A375 (cell line): ENCODE measurements around the gene SNX20. TPM values are rescaled to one million over a fixed set of nuclear protein-coding genes. Genes with fewer than 3 reads are reported as not detected.

Source experiments
- total RNA-seq: library from RNA; depleted of rRNA; stranded (reverse); fragments of >200 nt; shearing (Covaris generic); gene quantifications from 2 replicates; pipeline ENCODE4 v1.2.3, GENCODE V29; 2014; rRNA removed

Gene SNX20, protein sequence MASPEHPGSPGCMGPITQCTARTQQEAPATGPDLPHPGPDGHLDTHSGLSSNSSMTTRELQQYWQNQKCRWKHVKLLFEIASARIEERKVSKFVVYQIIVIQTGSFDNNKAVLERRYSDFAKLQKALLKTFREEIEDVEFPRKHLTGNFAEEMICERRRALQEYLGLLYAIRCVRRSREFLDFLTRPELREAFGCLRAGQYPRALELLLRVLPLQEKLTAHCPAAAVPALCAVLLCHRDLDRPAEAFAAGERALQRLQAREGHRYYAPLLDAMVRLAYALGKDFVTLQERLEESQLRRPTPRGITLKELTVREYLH
- total RNA-seq, result not detected in 2 replicates

DNA sequence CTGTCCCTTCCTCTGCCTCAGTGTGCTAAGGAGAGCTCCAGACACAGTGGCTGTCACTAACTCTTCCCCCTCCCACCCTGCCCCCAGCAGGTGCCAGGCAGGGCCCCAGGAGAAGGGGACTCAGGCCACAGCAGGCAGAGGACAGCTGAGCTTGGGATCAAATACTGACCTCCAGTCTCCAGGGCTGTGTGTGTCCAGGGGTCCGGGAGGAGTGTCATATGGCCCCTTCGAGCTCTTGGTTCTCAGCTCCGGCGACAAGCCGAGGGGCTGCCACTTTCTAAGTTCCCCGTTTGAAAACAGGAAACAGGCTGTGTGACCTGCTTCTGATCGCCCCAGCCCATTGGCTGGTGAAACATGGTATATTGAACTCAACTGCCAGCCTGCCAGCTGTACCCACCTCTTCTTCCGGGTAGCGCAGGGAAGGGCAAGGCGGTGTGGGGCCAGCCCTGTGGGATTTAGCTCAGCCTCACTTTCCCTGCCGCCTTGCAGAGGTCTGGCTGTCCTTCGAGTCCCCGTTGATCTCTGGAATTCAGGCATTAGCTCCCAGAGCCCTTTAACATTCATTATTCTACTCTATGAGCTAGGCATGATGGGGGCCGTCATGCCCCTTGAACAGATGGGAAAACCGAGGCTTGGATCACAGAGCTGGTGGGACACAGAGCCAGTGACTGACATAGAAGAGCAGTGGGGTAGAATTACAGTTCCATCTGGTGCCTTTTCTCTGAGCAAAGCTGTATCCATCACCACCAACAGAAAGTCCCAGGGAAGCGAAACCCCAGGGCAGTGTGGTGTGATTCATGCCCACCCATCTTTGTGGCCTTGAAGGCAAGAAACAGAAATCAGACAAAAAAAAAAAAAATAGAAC is at the start of gene SNX20:
SNX20 (minus strand) TSS at position 292 of the 865 bp plus-strand sequence. CDS start 3,786 bp downstream, outside the sequence.

DNA sequence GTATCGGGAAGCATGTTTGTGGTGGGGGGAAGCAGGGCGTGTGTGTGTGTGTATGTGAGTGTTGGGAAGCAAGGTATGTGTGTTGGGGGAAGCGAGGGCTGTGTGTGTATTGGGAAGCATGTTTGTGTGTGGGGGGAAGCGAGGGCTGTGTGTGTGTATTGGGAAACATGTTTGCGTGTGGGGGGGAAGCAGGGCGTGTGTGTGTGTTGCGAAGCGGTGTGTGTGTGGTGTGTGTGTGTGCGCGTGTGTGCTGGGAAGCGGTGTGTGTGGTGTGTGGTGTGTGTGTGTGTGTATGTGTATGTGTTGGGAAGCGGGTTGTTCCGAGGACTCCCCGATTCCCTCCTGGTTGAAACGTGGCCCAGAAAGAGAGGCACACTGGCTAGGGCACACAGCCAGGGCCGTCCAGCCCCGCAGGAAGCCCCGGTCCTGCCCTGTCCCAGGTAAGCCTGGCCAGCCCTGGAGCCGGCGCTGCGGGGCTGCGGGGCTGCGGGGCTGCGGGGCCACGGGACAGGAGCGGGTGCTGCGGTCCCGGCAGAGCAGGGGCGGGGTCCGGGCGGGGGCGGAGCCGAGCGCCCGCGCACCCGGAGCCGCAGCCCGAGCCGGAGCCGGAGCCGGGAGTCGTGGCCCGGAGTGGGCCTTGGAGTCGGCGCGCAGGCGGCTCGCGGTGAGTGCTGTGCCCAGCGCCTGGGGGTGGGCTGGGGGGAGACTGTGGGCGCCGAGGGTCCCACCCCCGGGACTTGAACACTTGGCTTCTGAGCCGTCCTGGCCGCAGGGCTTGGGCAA is 12.1 kb upstream of the SNX20 start, which contains the start of gene NOD2:
NOD2 (plus strand) TSS at position 608 of the 783 bp plus-strand sequence. CDS start 5,890 bp downstream, outside the sequence.

Other genes starting within 250 kb of the SNX20 start
- gene NKD1, start 132.9 kb downstream of the SNX20 start, total RNA-seq, result 0.08 TPM in 2 replicates
- 0.15 and 0.21 TPM in 2 replicates for gene NOD2, start 12.3 kb upstream of the SNX20 start, total RNA-seq
- 10.4 and 13.8 TPM in 2 replicates for gene CYLD, start 60.8 kb upstream of the SNX20 start, total RNA-seq